ENCODE data around the gene SRP9. TPM values are rescaled to one million over a fixed set of nuclear protein-coding genes. Genes with fewer than 3 reads are reported as not detected.
A peak's percentile ranks its signal among the peaks of the same experiment; 100 is the strongest.

Gene SRP9
- 100 to 1,000 TPM; 192 to 244 TPM for total RNA-seq
- polyA plus RNA-seq, result 100 to 1,000 TPM; 156 to 172 TPM
- long read RNA-seq, donor 1, transcript SRP9-203 (4 exons, 1,596 nt), result minor isoform, 41 of 316 reads
- long read RNA-seq, donor 1, transcript SRP9-201 (3 exons, 1,480 nt), result major isoform, 247 of 316 reads
- long read RNA-seq, donor 1, partial matches to known transcripts, result 22 of 316 reads
- long read RNA-seq, donor 1, other reads (novel, unspliced or antisense), result 0 of 316 reads
- long read RNA-seq, donor 2, transcript SRP9-203 (4 exons, 1,596 nt), result minor isoform, 9 of 116 reads
- long read RNA-seq, donor 2, transcript SRP9-201 (3 exons, 1,480 nt), result major isoform, 107 of 116 reads
- long read RNA-seq, donor 2, partial matches to known transcripts, result 0 of 116 reads
- long read RNA-seq, donor 2, other reads (novel, unspliced or antisense), result 0 of 116 reads
- long read RNA-seq, donor 3, transcript SRP9-201 (3 exons, 1,480 nt), result major isoform, 141 of 165 reads
- long read RNA-seq, donor 3, transcript SRP9-203 (4 exons, 1,596 nt), result minor isoform, 22 of 165 reads
- long read RNA-seq, donor 3, partial matches to known transcripts, result 0 of 165 reads
- long read RNA-seq, donor 3, other reads (novel, unspliced or antisense), result 0 of 165 reads
- long read RNA-seq, donor 4, transcript SRP9-203 (4 exons, 1,596 nt), result minor isoform, 7 of 138 reads
- long read RNA-seq, donor 4, transcript SRP9-201 (3 exons, 1,480 nt), result major isoform, 125 of 138 reads
- long read RNA-seq, donor 4, partial matches to known transcripts, result 0 of 138 reads
- long read RNA-seq, donor 4, other reads (novel, unspliced or antisense), result 6 of 138 reads
- long read RNA-seq, donor 5, transcript SRP9-203 (4 exons, 1,596 nt), result minor isoform, 58 of 374 reads
- long read RNA-seq, donor 5, transcript SRP9-201 (3 exons, 1,480 nt), result major isoform, 286 of 374 reads
- long read RNA-seq, donor 5, partial matches to known transcripts, result 25 of 374 reads
- long read RNA-seq, donor 5, other reads (novel, unspliced or antisense), result 0 of 374 reads

GRCh38 chr1:225777583-225778336 is at the start of gene SRP9:
Gene SRP9, plus strand, starts transcription at chr1:225777826. Its CDS starts 115 bp downstream, at chr1:225777941.
- H3K4me3 ChIP-seq, result peak within 1 kb of the TSS; percentile 64
- H3K9me3 ChIP-seq (ENCODE audit: control insufficient read depth in 4 of 4, insufficient read depth in 3 of 4, low read length in 3 of 4), result no peaks in the 10 kb centered on the region
- DNase-seq (peak; percentile 100), ATAC-seq (ENCODE audit: insufficient read depth, low FRiP score) (peak; percentile 100)
- H3K27ac ChIP-seq (ENCODE audit: low read depth in 1 of 2, low read length in 1 of 2), result peak within 1 kb of the TSS; percentile 88 to 92
- H3K9ac ChIP-seq (ENCODE audit: insufficient read depth in 1 of 2, low read length in 2 of 2), result peak within 1 kb of the TSS; percentile 91 to 99
- peak; percentile 81 for TF ChIP-seq CTCF (IDR thresholded peaks at IDR 0.05; ENCODE audit: control extremely low read depth, extremely low read depth)
- WGBS, 2 donors, result 0% methylated on average over 43 to 46 of the region's 46 CpGs
- peaks cover 2 to 67% (median 20%) of the 10 kb centered on the region in 5 donors for H3K4me1 ChIP-seq (ENCODE audit: control insufficient read depth in 5 of 5, insufficient read depth in 5 of 5, low read length in 5 of 5)
- no peaks in the 10 kb centered on the region for H3K27me3 ChIP-seq (ENCODE audit: control insufficient read depth in 3 of 3, insufficient read depth in 3 of 3, low read length in 2 of 3)
- peaks cover 0 to 13% (median 3%) of the 10 kb centered on the region in 4 donors for H3K36me3 ChIP-seq (ENCODE audit: control insufficient read depth in 4 of 4, insufficient read depth in 4 of 4, low read length in 4 of 4)

- TF ChIP-seq CTCF (IDR thresholded peaks at IDR 0.05; ENCODE audit: control extremely low read depth, extremely low read depth), result no peak
- Histone ChIP-seq H3K36me3 (ENCODE audit: control insufficient read depth in 4 of 4, insufficient read depth in 4 of 4, low read length in 4 of 4) (no peaks in the 10 kb centered on the region), H3K4me1 (ENCODE audit: control insufficient read depth in 5 of 5, insufficient read depth in 5 of 5, low read length in 5 of 5) (peaks cover 0 to 25% (median 5%) of the 10 kb centered on the region in 5 donors), H3K27me3 (ENCODE audit: control insufficient read depth in 3 of 3, insufficient read depth in 3 of 3, low read length in 2 of 3) (no peaks in the 10 kb centered on the region), H3K4me3 (no peak overlapping the region), H3K9me3 (ENCODE audit: control insufficient read depth in 4 of 4, insufficient read depth in 3 of 4, low read length in 3 of 4) (no peaks in the 10 kb centered on the region), H3K9ac (ENCODE audit: insufficient read depth in 1 of 2, low read length in 2 of 2) (no peak overlapping the region), H3K27ac (ENCODE audit: low read depth in 1 of 2, low read length in 1 of 2) (no peak overlapping the region)
- ATAC-seq (ENCODE audit: insufficient read depth, low FRiP score), result no peak
- DNase-seq, result no peak
Measured at GRCh38 chr1:225731491-225731890, 46.1 kb upstream of the SRP9 start.

GRCh38 chr1:225733254-225733653 is 44.4 kb upstream of the SRP9 start:
- Histone ChIP-seq H3K4me1 (ENCODE audit: control insufficient read depth in 5 of 5, insufficient read depth in 5 of 5, low read length in 5 of 5) (peaks cover 2 to 39% (median 10%) of the 10 kb centered on the region in 5 donors), H3K4me3 (no peak overlapping the region), H3K9me3 (ENCODE audit: control insufficient read depth in 4 of 4, insufficient read depth in 3 of 4, low read length in 3 of 4) (no peaks in the 10 kb centered on the region), H3K36me3 (ENCODE audit: control insufficient read depth in 4 of 4, insufficient read depth in 4 of 4, low read length in 4 of 4) (no peaks in the 10 kb centered on the region), H3K27me3 (ENCODE audit: control insufficient read depth in 3 of 3, insufficient read depth in 3 of 3, low read length in 2 of 3) (no peaks in the 10 kb centered on the region), H3K27ac (ENCODE audit: low read depth in 1 of 2, low read length in 1 of 2) (no peak overlapping the region), H3K9ac (ENCODE audit: insufficient read depth in 1 of 2, low read length in 2 of 2) (no peak overlapping the region)
- peak in 2 of 3 donors; percentile 55 to 62 for DNase-seq
- ATAC-seq (ENCODE audit: insufficient read depth, low FRiP score), result no peak
- WGBS, 2 donors, result 87 to 92% methylated on average over 4 of the region's 4 CpGs
- no peak for TF ChIP-seq CTCF (IDR thresholded peaks at IDR 0.05; ENCODE audit: control extremely low read depth, extremely low read depth)

All from lung (tissue), 16 donors.